Limb (tissue), 2 donors: ENCODE measurements around the gene MAPRE3.
"Not testable (repeated sequence)": the region's sequence is repeated elsewhere in the genome, so short reads cannot be mapped to it uniquely, and the experiment has no call there.

Source experiments
- DNase-seq, 2 donors: peaks; one replicate each; pipeline ENCODE4 v3.0.0-alpha.2; 2016; ENCODE audit errors: extremely low spot score in 2 of 2

MAPRE3 gene

GRCh38 chr2:27067385-27067784, 96.9 kb downstream of the MAPRE3 start:
- no peak for DNase-seq

- no peak for DNase-seq
Observed at GRCh38 chr2:27069436-27069835, 99.0 kb downstream of the MAPRE3 start.

- no peak for DNase-seq
Observed at GRCh38 chr2:27069961-27070618, 99.7 kb downstream of the MAPRE3 start.

GRCh38 chr2:27070653-27071276, 100.3 kb downstream of the MAPRE3 start:
- no peak for DNase-seq

- DNase-seq, result peak; percentile 92 to 96
Observed at GRCh38 chr2:27071277-27071989, 101.0 kb downstream of the MAPRE3 start, which contains the start of gene OST4. Gene OST4, minus strand, starts transcription at chr2:27071654.

GRCh38 chr2:27071990-27072830, 101.8 kb downstream of the MAPRE3 start:
- peak; percentile 80 to 92 for DNase-seq

GRCh38 chr2:27072920-27073319, 102.5 kb downstream of the MAPRE3 start:
- peak in 1 of 2 donors; percentile 51 for DNase-seq

GRCh38 chr2:27073782-27074181, 103.3 kb downstream of the MAPRE3 start:
- no peak for DNase-seq

- no peak for DNase-seq
Observed at GRCh38 chr2:27074738-27075565, 104.5 kb downstream of the MAPRE3 start.

GRCh38 chr2:27075566-27075871, 105.1 kb downstream of the MAPRE3 start:
- DNase-seq, result not testable (repeated sequence)

GRCh38 chr2:27076323-27076722, 105.9 kb downstream of the MAPRE3 start:
- DNase-seq, result no peak
